HG02885 (cell line): ENCODE results near the gene RCC1.
A peak's percentile ranks its signal among the peaks of the same experiment; 100 is the strongest.
"Not testable (repeated sequence)": the region's sequence is repeated elsewhere in the genome, so short reads cannot be mapped to it uniquely, and the experiment has no call there.

Source experiments
- ATAC-seq: cut with Tn5 transposase; IDR thresholded peaks from one replicate; pipeline ENCODE4 v1.9.1; 2021; ENCODE audit warnings: mild to moderate bottlenecking; ENCODE audit not compliant: unreplicated experiment, poor library complexity

The RCC1 gene, protein sequence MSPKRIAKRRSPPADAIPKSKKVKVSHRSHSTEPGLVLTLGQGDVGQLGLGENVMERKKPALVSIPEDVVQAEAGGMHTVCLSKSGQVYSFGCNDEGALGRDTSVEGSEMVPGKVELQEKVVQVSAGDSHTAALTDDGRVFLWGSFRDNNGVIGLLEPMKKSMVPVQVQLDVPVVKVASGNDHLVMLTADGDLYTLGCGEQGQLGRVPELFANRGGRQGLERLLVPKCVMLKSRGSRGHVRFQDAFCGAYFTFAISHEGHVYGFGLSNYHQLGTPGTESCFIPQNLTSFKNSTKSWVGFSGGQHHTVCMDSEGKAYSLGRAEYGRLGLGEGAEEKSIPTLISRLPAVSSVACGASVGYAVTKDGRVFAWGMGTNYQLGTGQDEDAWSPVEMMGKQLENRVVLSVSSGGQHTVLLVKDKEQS

DNA sequence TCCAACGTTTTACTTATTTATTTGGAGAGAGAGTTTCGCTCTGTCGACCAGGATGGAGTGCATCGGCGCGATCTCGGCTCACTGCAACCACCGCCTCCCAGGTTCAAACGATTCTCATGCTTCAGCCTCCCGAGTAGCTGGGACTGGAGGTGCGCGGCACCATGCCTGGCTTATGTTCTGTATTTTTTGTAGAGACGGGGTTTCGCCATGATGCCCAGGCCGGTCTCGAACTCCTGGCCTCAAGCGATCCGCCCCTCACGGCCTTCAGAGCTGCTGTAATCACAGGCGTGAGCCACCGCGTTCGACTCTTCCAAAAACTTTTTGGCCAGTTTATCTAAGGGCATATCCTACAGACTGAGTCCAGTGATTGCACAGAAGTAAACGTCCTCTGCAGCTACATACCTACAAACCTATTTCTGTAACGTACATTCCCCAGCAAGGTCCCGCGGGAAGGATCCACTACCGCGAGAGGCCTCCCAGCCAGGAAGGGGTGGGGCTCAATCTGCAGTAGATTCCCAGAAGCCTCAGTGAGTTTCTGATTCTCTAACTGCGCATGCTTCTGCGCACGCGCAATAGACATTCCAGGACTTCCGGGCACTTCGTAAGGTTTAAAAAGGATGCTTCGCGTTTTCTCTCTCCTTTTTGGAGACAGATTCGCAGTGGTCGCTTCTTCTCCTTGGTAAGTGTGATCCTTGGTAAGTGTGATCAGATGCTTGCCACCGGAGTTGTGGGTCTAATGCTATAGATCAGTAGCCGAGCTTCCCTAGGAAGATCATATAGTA, at the start of gene RCC1:
TSS of gene RCC1 (plus strand) at position 638 of the 782 bp plus-strand sequence. CDS start 23,824 bp downstream, outside the sequence.
- ATAC-seq = peak; percentile 81

DNA sequence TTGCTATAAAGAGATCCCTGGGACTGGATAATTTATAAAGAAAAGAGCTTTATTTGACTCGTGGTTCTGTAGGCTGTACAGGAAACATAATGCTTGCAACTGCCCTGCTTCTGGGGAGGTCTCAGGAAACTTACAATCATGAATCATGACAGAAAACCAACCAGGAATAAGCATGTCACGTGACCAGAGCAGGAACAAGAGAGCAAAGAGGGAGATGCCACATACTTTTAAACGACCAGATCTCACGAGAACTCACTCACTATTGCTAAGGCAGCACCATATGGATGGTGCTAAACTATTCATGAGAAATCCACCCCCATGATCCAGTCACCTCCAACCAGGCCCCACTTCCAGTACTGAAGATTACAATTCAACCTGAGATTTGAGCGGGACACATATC, 49.8 kb upstream of the RCC1 start:
- ATAC-seq = no peak

DNA sequence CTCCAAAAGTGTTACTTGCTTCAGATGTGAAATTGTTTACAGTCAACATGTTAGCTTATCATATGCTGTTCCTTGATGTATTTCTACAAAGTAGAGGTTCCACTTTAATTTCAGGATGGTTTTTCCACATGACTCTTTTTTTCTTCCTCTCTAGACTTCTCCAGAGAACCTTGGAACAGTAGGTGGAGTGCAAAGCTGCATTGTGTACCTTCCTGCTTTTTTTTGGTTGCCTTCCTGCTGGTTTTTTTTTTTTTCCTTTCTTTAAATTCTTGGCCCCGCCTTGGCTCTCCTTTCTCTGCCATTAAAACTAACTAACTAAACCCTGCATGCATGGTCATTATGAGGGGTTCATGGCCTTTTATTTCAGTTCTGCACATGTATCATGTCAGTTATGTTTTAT, 48.2 kb upstream of the RCC1 start:
- ATAC-seq = no peak

DNA sequence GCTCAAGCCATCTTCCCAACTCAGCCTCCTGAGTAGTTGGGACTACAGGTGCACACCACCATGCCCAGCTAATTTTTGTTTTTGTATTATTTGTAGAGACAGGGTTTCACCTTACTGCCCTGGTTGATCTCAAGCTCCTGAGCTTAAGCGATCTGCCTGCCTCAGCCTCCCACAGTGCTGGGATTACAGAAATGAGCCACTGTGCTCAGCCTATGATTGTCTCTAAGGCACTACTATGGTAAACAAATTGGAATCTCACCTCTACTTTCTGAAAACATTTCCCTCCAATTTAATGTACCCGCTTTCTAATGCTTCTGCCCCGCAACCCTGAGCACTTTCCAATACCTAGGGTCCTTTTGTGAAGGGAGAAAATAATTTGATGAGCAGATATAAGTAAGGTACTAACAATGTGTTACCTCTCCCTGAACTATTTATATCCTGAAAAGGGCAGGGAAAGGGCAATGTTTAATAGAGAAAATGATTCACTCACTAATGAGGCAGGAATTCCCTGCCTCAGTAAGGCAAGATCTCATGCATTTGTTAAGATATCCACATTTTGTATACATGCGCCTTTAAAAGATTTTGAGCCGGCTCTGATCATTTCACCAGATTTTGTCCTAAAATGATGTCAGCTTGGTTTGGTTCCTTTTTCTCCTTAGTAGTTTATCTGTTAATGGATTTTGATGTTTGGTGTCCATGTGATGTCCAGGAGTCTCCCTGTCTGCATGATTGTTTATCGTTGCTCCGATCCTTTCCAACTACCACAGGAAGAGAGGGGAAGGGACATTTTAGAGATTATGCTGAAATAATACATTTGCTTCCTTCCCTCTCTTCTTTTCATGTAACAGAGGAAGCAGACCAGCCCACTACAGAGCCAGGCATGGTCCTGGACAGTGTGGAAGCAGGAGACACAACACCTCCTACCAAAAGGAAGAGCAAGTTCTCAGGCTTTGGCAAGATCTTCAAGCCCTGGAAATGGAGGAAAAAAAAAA, 47.3 kb upstream of the RCC1 start:
- no peak for ATAC-seq

DNA sequence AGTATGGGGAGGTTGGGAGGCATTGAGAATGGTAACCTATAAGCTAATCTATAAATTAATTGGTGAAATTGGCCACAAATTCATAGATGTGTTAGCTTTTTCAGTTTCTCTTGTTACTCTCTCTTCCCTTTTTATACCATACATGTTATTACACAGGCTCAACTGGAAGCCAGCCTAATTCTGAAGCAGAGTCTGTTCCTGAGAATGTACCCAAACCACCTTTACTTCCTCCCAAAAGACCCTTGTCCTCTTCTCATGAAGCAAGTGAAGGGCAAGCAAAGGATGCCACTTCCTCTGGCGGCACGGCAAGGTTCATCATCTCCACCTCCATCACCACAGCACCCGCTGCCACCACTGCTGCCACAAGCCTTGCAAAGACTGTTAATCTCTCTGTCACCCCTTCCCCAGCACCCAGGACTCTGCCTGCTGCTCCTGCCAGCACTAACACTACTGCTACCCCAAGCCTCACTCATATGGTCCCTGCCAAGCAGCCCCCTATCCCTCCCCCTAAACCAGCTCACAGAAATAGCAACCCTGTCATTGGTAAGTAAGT, 39.5 kb upstream of the RCC1 start:
- ATAC-seq = no peak

DNA sequence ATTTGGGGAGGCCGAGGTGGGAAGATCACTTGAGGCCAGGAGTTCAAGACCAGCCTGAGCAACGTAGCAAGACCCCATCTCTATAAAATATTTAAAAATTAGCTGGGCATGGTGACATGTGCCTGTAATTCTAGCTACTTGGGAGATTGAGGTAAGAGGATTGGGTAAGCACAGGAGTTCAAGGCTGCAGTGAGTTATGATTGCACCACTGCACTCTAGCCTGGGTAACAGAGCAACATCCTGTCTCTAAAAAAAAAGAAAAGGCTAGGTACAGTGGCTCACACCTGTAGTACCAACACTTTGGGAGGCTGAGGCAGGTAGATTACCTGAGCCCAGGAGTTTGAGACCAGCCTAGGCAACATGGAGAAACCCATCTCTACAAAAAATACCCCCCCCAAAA, 35.7 kb upstream of the RCC1 start:
- no peak for ATAC-seq

DNA sequence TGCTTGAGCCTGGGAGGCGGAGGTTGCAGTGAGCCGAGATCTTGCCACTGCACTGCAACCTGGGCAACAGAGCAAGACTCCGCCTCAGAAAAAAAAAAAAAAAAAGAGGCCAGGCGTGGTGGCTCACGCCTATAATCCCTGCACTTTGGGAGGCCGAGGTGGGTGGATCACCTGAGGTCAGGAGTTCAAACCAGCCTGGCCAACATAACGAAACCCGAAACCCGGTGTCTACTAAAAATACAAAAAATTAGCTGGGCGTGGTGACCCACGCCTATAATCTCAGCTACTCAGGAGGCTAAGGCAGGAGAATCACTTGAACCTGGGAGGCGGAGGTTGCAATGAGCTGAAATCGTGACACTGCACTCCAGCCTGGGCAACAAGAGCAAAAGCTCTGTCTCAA, 26.3 kb upstream of the RCC1 start:
- not testable (repeated sequence) for ATAC-seq

DNA sequence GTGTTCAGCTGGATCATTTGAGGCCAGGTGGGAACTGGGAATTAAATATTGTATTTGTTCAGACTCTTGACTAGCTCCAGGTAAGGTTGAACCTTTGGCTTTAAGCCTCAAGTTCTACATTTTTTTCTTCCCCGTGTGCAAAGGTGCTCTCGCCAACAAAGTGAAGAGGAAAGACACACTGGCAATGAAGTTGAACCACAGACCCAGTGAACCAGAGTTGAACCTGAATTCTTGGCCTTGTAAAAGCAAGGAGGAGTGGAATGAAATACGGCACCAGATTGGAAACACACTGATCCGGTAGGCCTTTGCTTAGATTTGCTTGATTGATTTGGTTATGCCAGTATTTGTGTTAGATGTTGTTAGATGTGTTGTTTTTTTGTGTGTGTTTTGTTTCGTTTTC, 25.5 kb upstream of the RCC1 start:
- no peak for ATAC-seq

DNA sequence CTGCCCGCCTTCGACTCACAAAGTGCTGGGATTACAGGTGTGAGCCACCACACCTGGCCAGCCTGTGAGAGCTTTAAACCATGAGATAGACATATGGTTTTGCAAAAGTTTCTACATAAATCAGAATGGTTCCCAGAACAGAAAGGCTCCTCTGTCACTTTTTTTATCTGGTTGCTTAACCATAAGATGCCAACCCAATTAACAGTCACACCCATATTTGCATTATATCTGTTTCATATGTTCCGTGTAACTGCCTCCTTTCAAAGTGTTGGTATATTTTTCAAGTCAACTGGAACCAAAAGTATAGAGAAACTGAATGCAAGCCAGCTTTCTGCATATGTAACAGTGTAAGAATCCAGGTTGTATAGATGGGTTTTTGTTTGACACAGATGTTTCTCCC, 23.7 kb upstream of the RCC1 start:
- no peak for ATAC-seq

DNA sequence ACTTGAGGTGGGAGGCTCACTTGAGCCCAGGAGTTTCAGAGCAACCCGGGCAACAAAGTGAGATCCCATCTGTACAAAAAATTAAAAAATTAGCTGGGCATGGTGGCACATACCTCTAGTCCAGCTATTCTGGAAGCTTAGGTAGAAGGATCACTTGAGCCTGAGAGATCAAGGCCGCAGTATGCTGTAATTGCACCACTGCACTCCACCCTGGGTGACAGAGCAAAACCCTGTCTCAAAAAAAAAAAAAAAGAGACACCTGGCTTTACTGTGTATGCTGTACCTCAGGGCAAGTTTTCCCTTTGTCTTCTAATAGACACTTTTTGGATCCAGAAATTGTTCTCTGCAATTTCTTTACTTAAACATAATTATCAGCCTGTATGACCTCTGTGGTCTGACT, 23.1 kb upstream of the RCC1 start:
- no peak for ATAC-seq

DNA sequence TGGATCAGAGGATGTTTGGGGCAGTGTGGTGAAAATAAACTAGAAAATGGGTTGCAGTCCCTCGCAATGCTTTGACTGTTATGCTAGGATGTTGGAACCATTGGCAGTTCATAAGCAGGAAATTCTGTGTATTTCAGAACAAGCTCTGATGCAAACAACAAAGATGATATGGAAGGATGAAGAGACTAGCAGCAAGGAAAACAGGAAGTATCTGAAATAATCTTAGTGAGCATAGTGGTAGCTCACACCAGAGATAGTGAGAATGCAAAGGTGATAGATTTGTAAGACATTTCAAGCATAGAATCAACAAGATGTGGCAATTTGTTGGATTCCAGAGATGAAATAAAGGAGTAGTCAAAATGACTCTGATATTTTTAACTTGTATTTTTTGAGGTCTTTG, 11.1 kb upstream of the RCC1 start:
- ATAC-seq = no peak

DNA sequence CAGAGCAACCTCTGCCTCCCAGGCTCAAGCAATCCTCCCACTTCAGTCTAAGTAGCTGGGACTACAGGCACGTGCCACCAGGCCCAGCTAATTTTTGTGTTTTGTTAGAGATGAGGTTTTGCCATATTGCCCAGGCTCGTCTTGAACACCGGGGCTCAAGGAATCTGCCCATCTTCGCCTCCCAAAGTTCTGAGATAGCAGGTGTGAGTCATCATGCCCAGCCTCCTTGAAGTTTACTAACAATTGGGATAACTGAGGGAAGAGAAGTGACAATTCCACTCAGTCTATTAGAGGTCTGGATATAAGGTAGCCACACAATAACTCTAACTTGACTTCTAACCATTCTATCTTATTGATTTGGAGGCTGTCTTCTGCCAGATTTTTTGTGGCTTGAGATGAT, 6.3 kb upstream of the RCC1 start:
- ATAC-seq = no peak

DNA sequence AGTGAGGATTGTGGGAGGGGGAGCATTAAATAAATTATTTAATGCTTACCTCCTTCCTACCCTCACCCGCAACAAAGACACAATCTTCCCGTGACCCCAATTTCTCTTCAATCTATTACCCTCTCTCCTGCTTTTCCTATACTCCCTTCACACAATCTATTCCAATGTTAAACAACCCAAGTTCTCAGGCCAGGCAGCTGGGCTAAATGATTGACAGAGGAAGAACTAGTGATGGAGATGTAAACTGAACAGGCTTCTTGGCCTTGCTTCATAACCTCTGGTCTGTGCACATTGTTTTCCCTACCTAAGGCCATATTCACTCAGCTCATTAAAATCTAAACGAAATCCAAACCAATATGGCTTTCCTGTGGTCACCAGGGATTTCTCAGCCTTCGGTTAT, 3.9 kb upstream of the RCC1 start:
- ATAC-seq = no peak

DNA sequence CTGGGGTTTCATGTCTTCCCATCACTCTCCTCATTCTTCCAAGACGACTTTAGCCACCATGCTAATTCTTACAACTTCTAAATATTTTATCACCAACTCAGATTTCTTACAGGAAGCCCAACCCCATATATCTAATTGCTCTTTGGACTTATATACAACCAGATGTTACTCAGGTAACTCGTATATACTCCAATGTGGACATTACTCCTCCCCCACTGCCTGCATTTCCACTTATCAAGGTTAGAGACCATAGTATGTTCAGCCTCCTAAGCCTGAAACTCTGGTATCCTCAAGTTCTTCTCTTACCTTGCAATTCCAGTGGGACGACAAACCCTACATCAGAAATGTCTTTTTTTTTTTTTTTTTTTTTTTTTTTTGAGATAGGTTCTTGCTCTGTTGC, 2.7 kb upstream of the RCC1 start:
- ATAC-seq = no peak

DNA sequence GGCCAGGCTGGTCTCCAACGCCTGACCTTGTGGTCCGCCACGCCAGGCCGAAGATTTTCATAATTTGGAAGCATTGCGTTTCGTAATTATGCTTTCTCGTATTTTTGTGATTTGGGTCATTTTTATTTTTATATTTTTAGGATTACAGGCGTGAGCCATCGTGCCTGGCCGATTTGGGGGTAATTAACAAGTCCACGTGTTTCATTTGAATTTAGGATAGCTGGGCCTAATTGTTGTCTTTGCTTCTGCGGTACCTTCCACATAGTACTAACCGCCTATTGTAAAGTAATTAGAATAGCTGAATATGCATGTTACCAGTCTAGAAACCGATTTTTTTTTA, 1.0 kb downstream of the RCC1 start:
- ATAC-seq = no peak

DNA sequence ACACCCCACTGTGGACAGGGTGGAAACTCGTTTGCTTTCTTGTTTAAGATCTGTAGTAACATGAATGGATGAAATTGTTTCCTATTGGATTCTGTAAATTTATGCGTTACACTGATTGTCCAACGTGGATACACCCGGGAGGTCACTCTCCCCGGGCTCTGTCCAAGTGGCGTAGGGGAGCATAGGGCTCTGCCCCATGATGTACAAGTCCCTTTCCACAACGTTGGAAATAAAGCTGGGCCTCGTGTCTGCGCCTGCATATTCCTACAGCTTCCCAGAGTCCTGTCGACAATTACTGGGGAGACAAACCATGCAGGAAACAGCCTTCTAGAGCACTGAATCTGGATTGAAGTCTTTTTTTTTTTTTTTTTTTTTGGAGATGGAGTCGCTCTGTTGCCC, 1.4 kb downstream of the RCC1 start:
- ATAC-seq = no peak

DNA sequence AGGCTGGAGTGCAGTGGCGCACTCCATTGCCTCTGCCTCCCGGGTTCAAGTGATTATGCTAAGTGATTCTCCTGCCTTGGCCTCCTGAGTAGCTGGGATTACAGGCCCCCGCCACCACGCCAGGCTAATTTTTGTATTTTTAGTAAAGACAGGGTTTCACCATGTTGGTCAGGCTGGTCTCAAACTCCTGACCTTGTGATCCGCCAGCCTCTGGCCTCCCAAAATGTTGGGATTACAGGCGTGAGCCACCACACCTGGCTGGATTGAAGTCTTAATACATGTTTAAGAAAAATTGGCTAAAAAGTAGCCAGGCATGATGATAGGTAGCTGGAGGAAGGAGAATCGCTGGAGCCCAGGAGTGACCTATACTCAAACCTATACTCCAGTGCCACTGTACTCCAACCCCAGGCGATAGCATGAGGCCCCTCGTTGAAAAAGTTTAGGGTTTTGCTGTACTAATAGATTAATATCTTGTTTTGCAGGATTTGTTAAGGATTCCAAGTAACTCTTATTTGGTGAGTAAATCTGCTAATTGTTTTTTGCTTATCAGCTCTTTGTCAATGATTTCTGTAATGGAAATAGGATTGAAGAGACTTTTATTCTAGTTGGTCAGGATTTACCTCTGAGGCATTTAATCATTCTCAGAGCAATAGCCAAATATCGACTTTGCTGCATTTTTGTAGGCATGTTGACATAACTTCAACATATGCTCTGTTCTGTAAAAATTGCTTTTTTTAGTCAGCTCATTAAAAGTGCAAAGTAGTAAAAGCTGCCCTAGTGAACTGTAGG, 2.0 kb downstream of the RCC1 start:
- ATAC-seq = no peak

DNA sequence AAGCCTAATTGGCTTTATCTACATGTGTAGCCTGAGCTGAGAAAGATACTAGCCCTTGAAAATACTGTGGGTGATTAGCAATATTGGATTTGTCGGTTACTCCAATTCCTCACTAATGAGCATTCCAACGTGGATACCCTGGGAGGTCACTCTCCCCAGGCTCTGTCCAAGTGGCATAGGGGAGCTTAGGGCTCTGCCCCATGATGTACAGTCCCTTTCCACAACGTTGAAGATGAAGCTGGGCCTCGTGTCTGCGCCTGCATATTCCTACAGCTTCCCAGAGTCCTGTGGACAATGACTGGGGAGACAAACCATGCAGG, 2.6 kb downstream of the RCC1 start:
- no peak for ATAC-seq

DNA sequence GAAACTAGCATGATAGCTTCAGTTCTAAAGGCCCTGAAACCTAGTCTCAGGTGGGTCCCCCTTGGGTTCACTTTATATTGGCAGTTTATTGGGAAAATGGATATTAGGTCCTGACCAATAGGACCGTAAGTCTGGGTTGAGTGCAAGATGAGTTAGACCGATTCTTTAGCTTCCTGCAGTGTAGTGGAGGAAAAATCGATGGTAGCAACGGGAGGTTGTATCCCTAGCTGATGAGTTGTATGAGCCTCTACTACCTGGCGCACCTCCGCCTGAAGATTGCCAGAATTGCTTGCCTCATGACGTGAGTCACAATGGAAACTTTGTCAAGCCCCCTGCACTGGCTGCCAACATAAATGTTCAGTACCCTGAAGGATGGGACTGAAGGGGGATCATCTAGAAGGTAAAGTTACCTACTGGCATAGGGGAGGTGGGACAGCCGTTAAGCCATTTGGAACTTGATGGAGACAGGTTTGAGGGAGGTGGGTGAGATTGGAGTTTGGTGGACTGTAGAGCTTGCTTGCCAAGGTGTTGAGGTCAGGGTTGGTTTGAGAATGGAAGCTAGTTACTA, 3.9 kb downstream of the RCC1 start:
- no peak for ATAC-seq
